Gastrocnemius medialis (tissue), 4 donors: Measurements from ENCODE around the gene TTYH2.

Source experiments
- CTCF ChIP-seq, 5 experiments: fragments of 450-650 bp in 3 of 5; fragments of 200-600 bp in 2 of 5; sonication (generic) in 2 of 5; IDR thresholded peaks in 4 of 5; conservative IDR thresholded peaks in 1 of 5; 1 replicate in 4 of 5; 2 replicates in 1 of 5; pipeline ENCODE4 v1.5.1; 2016 to 2019; ENCODE audit warnings: antibody characterized with exemption in 5 of 5, mild to moderate bottlenecking in 3 of 5, moderate library complexity in 3 of 5
- POLR2A ChIP-seq, 2 donors: fragments of 450-650 bp; IDR thresholded peaks; one replicate each; pipeline ENCODE4 v1.6.1; 2017; ENCODE audit warnings: antibody characterized with exemption in 2 of 2, mild to moderate bottlenecking in 2 of 2, moderate library complexity in 2 of 2

DNA sequence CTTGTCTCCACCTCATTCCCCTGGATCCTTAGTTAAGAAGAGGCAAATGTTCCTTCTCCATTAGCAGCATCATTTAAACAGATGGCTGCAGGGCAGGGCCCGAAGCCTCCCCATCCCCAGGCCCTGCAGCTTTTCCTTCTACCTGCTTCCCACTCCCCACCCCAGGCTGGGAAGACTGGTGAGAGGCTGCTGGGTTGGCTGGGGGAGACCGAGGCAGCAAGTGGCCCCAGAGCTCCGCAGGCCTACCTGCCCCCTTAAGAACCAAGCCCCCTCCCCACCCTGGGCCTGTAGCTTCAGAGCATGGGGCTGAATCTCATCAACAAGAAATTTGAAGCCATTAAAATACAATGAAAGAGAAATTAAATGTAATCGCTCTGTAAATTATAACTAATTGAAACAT lies 32.0 kb upstream of the TTYH2 start:
- TF ChIP-seq CTCF (IDR thresholded peaks at IDR 0.05 in 4 of 5, conservative IDR thresholded peaks at IDR 0.05 in 1 of 5) = no peak
- TF ChIP-seq POLR2A (IDR thresholded peaks at IDR 0.05) = no peak
